NCI-H774 (cell line): ENCODE results near the gene SLC9A3.
A peak's percentile ranks its signal among the peaks of the same experiment; 100 is the strongest.
"Not testable (repeated sequence)": the region's sequence is repeated elsewhere in the genome, so short reads cannot be mapped to it uniquely, and the experiment has no call there.

Source experiments
- DNase-seq: peaks from one replicate; lab custom pipeline; 2025; lab: John Stamatoyannopoulos, UW

The SLC9A3 gene

DNA sequence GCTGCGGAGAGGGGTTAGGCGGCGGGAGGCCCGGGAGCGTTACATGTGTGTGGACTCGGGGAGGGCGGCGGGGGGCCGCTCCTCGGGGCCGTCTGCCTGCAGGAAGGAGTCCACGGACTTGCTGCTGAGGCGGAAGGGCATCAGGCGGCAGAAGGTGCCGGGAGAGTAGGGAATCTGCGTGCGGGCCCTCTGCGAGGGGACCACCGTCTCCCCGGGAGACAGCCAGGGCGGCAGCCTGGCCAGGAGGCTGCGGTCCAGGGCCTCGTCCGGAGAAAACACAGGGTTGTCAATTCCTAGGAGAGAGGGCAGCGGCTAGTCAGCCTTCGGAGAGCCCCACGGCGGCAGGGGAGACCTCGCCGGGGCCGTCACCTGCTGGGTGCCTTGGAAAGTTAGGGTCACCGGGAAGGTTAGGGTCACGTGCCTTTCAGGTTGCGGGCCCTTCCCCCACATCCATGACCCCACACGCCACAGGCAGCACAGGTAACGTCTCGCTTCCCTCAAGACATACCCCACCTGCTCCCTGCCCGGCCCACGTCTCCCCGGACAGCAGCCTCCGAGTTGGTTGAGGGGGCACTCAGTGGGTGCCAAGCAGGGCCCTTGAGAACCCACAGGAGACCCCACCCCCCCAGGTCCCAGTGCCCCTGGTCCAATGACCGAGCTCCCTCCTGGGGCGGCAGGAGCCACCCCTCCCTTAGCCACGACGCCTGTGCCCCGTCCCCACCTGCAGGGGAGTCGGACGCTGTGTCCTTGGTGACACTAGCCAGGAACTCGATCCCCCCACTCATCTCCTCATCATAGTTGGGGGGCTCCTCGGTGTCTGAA lies 49.2 kb downstream of the SLC9A3 start:
- no peak for DNase-seq

DNA sequence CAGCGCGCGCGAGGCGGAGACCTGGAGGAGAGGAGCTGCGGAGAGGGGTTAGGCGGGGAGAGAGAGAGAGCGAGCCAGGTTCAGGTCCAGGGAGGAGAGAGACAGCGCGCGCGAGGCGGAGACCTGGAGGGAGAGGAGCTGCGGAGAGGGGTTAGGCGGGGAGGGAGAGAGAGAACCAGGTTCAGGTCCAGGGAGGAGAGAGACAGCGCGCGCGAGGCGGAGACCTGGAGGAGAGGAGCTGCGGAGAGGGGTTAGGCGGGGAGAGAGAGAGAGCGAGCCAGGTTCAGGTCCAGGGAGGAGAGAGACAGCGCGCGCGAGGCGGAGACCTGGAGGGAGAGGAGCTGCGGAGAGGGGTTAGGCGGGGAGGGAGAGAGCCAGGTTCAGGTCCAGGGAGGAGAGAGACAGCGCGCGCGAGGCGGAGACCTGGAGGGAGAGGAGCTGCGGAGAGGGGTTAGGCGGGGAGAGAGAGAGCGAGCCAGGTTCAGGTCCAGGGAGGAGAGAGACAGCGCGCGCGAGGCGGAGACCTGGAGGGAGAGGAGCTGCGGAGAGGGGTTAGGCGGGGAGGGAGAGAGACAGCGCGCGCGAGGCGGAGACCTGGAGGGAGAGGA lies 49.9 kb downstream of the SLC9A3 start:
- not testable (repeated sequence) for DNase-seq

DNA sequence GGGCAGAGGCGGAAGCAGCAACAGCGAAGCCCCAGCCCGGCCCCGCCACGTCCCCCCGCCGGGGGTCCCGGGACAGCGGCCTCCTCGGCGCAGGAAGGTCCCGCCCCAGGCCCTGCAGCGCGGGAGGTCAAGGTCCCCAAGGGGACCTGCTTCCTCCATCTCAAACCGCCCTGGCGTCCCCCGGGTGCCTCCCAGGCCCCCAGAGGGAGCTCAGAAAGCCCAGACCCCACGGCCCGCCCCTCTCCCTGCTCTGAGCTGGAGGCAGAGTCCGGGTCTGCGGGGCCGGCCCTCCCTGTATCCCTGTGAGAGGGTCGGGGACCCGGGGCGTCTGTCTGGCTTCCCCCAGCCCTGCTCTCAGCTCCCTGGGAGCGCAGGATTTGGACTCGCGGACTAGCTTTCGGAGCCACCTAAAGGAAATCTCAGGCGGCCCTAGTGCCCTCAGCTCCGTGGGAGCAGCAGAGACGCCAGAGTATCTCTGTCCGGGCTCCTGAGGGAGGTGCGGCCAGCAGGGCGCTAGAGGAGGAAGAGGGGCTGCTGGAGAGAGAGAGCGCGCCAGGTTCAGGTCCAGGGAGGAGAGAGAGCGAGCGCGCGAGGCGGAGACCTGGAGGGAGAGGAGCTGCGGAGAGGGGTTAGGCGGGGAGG lies 50.6 kb downstream of the SLC9A3 start:
- DNase-seq, result peak; percentile 17

DNA sequence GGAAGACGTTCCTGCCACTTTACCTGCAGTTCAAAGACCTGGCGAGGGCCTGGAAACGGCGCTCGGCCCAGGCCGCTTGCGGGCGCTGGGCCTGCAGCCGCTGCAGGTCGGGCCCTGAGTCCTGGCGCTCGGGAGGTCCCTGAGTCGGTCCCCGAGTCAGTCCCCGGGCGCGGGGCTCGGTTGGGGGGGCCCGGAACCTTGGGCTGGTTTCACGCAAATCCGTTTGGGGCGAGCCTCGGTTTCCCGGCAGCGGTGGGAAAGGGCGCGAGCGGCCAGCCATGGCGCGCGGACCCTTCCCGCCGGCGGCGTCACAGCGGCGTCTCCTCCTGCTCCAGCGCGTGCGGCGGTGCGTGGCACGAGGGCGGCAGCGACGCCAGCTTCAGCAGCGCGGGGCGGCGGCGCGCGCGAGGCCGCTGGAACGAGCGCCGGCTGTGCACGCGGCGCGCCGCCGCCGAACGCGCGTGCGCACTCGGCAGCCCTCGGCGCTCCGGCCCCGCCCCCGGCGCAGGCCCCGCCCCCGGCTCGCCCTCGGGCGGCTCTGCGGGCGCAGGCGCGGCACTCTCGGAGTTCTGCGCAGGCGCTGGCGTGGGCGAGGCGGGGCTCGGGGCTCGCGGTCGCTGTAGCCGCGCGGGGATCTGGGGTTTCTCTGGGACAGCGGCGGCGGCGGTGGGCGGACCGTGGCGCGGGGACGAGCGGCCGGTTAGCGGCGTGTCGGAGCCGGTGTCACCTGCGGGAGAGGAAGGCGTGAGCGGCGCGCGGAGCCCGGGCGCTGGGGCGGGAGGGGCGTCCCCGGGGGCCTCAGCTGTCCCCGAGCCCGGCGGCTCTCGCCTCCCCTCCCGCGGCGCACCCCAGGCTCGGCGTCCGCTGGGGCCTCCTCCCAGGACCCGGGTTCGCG lies 51.3 kb downstream of the SLC9A3 start:
- DNase-seq, result peak; percentile 92

DNA sequence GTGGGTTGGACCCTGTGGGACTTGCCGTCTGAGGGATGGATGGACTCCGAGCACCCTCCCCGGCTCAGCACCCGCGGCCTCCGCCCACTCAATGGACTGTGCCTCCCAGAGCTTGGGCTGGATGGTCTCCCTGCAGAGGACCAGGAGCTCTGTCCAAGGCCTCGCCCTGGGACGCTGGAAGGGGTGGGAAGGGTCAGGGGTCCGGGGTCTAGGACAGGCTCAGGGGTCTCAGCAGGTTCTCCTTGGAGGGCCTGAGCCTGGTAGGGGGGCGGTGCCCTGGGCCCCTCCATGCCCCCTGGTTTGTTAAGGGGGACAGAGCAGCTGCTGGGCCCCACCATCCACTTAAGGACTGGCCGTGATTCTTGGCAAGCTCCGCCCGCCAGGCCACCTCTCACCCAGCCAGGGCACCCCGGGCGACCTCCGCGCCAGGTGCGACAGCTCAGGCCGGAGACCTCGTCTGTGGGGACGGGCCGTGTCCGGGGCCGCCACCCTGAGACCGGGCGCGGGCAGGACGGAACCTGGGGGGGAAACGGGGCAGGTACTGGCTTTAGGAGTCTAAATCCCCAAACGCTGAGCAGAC lies 52.1 kb downstream of the SLC9A3 start:
- DNase-seq, result no peak

DNA sequence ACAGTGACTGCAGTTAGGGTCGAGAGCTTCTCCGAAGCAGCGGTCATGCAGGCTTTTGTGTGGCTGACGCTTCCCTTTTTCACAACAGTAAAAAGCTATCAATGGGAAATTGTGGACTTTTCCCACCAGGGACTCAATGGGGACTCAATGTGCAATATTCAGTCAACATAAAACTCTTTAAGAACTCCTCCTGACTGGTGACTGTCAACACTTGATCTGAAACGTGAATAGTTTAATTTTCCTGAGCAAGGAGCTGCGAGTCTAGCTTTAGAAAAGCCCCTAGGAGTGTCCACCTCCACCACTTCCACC lies 52.5 kb downstream of the SLC9A3 start:
- DNase-seq, result no peak

DNA sequence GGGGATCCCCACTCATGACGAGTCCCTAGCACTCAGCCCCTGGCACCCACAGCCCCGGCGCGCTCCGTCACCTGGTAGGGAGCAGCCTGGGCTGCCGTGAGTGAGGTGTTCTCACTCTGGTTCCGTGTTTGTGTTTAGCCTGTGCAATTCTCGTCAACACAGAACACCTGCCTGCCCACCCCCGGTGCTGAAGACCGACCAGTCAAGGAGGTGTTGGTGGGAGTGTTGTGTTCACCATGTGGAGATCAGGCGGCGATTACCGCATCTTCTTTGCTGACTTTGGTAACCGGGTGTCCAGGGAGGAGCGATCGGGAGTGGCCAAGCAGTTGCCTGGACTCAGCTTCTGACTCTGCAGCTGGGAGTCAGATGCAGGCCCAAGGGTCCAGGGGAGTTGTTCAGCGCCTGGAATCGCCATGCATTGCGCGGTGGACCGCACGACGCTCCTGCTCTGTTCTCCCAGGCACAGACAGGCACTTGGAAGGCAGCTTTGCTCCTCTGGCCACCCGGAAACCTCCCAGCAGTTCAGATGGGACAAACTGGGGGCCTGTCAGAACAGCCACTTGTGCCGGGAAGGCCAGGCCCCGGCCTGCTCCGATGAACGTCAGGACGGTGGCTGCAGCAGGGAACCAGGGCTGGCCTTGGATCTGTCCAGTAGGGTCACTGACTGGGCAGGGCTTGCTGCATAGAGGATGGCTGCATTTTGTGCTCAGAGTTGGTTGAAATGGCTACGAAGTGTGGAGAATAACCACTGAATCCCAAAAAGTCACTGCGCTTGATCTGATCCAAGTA lies 53.1 kb downstream of the SLC9A3 start:
- DNase-seq, result no peak

DNA sequence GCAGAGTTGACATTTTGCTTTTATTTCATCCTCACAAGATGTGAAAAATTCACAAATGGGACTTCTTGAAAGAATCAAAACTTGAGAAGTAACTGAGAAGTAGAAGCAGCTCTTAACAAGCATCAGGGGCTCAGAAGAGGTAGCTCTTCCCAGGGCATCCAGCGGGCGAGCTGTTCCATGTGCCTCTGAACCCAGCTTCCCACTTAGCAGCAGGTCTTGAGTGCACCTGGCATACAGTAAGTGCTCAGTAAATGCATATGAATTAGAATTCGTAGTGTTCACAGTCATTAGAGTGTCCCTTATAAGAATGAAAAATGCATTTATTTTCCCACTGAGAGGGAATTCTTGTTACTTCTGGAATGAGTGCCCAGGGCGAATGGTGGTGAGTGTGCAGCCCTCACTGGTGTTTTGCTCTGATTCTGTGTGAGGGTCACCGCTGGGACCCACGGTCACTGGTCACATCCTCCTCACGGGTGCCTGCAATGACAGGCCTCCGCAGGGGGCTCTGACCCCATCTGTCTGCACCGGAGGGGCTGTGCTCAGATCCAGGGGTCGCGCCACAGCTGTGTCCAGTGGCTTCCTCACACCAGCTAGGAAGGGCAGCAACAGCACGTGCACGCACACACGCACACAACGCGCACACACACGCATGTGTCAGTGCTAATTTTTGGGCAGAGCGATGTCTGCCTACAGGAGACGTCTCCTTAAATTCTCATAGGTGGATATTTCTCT lies 54.3 kb downstream of the SLC9A3 start:
- no peak for DNase-seq

DNA sequence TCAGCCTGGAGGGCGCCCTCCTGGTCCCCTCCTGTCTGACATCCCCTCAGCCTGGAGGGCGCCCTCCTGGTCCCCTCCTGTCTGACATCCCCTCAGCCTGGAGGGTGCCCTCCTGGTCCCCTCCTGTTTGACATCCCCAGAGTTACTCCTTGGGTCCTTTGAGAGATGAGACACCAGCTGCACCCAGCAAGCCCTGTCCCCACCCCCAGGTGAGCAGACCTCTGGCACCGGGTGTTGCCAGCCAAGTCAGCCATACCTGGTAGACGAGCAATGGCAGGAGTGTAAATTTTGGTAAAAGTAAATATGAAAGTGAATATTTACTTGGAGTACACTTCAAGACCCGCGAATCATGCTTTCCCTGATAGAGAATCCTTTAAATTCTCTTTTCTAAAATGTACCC lies 55.8 kb downstream of the SLC9A3 start:
- no peak for DNase-seq

DNA sequence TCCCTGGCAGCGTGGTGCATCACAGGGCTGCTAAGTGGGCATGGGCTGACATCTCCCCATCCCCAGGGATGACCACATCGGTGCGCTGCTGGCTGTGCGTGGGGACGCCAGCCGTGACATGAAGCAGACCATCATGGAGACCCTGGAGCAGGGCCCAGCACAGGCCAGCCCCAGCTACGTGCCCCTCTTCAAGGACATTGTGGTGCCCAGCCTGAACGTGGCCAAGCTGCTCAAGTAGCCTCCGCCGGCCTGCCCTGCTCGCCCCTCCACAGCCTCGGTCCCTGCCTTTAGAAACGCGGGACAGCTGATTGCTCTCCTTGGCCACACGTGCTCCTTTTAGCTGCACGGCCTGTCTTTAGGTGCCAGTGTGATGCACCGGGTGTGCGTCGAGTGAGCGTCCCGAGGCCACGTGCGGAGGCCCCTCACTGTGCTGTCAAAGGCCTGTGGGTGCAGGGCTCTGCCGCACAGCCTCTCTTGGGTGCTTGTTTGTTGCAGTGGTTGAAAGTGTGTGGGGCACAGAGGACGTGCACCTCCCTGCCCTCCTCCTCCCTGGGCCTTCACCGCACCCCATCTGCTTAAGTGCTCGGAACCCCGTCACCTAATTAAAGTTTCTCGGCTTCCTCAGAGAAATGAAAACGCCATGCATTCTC lies 57.5 kb downstream of the SLC9A3 start:
- DNase-seq, result no peak

DNA sequence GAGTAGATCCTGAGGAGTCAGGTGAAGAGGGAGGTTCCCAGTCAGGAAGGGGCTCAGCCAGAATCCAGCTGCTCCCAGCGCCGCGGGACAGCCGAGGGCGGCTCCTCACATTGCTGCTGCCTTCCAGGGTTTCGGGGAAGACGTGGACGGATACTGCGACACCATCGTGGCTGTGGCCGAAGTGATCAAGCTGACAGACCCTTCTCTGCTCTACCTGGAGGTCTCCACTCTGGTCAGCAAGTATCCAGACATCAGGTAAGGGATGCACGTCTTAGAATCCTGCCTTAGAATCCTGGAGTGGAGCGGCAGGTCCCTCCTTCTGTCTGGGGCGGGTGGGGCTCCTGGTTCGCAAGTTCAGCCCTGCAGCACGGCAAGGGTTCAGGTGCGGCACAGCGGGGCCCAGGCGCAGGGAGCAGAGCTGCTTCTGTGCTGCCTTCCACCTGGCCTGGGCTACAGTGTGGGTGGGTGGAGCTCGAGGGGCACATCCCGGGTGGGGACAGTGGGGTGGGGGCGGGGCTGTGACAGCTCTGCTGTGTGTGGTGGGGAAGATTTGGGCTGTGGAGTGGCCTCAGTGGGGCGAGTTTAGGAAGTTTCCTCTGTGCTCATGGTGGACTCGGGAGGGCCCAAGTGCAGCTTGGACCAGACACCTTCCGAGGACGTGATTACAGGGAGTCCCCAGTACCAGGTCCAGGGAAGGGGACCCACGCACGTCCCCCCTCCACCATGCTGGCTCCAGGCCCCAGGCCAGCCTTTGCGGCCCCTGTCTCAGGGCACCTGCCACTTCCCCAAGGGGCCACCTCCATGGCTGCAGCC lies 58.5 kb downstream of the SLC9A3 start:
- DNase-seq, result no peak

DNA sequence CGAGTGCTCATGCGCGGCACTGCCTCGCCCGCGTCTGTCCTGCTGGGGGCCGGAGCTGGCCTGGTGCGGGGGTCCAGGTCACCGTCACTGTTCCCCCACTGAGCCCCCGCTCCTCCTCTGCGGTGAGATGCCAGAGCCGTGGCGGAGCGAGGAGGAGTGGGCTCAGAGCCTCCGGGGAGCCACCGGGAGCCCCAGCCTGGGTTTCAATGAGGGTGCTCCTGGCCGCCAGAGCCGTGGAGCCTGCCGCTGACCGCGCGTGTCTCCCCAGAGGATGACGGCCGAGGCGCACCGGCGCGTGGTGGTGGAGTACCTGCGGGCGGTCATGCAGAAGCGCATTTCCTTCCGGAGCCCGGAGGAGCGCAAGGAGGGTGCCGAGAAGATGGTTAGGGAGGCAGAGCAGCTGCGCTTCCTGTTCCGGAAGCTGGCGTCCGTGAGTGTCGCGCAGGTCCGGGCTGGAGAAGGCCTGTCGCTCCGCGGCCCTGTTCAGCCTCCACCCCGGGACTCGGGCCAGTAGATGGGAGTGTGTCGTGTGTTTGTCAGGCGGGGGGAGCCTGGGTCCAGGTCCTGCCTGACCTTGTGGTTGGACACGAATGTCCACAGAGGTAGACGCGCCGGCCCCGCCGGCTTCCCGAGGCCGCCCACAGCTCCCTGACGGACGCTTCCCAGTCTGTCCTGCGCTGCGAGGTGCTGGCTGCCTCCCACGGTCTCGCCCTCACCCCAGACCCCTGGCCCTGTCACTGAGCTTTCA lies 59.2 kb downstream of the SLC9A3 start:
- DNase-seq, result no peak

DNA sequence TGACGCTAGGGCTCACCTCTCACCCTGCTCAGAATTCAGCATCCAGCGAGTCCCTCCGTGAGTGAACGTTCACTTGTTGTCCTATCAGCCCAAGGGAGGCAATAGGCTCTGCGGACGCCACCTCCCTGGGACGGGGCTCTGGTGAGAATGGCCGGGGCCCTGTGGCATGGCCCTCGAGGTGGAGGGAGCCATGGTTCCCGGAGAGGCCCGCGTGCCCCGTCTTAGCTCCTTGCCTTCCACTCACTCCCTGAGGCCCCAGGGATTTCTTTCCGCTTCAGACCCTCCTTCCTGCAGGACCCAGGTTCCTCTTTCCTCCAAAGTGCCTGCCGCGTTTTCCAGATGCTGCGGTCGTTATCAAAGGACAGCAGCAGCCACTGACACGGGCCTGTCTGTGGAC lies 59.8 kb downstream of the SLC9A3 start:
- DNase-seq, result no peak

DNA sequence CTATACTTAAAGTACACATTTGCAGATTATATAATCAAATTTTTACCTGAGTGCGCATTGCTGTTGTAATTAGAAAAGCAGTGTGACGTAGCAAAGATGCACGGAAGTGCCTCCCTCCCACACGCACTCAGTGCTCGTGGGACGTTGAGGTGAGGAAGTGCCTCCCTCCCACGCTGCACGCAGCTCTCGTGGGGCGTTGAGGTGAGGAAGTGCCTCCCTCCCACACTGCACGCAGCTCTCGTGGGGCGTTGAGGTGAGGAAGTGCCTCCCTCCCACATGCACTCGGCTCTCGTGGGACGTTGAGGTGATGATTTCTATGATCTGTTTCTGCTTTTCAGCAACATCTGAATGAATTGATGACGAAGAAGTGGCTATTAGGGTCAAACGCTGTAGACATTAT lies 60.3 kb downstream of the SLC9A3 start:
- no peak for DNase-seq

DNA sequence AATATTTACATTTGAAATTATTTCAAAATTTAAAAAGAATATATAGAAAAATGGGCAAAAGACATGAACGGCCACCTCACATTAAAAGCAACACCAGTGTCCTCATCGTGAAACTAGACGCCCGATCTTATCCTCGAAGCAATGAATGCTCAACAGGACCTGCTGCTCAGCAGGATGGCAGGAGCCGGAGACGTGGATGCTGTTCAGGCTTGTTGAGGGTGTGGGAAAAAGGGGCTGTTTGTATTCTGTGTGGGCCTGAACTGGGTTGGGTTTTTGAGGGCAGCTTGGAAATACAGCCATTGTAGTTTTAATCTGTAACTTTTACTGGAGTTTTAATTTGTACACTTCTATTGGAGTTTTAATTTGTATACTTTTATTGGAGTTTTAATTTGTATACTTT lies 60.9 kb downstream of the SLC9A3 start:
- no peak for DNase-seq

DNA sequence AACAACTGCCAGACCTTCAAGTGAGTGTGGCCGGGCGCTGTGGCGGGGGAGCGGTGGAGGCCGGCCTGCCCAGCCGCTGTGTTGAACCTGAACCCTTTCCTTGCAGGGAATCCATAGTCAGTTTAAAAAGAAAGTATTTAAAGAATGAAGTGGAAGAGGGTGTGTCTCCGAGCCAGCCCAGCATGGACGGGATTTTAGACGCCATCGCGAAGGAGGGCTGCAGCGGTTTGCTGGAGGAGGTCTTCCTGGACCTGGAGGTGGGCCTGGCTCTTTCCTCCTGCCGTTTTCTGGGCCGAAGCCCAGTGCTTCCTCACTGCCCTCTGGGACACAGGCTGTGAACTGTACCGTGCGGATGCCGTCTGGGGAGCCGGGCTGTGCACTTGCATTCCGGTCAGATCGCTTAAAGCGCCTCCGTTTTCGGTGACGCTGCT lies 62.2 kb downstream of the SLC9A3 start:
- no peak for DNase-seq

DNA sequence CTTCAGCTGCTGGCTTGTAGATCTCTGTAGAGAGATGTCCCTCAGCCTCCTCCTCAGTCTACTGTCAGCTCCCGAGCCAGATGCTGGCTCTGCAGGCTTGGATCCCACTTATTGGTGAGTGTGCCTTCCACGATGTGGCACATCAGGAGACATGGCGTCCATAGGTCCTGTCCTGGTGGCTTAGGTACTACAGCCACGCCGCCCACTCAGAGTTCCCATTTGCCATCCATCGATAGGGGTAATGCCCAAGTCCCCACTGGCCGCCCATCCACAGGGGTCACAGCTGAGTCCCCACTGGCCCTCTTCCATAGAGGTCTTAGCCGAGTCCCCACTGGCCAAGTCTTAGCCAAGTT lies 64.0 kb downstream of the SLC9A3 start:
- no peak for DNase-seq

DNA sequence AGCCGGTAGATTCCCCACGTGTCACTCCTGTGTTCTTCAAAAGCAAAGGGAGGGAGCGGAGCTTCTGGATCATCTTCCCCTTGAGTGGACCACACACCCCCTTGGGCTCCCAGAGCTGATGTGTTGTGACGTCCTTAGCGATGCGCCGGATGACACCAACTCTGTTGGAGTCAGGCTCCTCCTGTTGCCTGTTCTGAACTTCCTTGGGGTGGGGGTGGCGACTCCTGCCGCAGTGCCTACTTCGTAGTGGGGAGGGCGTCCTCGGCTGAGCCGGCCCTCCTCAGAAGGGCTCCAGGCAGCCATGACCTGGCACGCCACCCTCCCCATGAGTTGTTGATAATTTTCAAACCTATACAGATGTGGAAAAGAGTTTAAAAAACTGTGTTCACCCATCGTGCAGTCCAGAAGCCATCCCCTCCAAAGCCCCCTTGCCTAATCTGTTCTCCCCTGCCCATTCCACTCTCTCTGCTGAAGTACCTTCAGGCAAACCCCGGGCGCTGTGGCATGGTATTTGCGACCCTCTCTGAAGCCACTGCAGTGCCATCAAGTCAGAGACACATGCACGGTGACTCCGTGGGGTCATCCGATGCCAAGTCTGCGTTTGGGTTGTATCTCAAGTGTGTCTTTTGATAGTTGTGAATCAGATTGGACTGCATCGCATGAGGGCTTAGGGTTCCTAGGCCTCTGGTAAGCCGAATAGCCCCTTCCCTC lies 64.5 kb downstream of the SLC9A3 start:
- no peak for DNase-seq
